Measurements from ENCODE around the gene CSNK1A1L. TPM values are rescaled to one million over a fixed set of nuclear protein-coding genes. Genes with fewer than 3 reads are reported as not detected.

Gene CSNK1A1L
- total and polyA plus RNA-seq, 2 of the 8 experiments (the other 6 are each of a cell fraction or from before 2014, with no cell fraction given) = not detected

DNA sequence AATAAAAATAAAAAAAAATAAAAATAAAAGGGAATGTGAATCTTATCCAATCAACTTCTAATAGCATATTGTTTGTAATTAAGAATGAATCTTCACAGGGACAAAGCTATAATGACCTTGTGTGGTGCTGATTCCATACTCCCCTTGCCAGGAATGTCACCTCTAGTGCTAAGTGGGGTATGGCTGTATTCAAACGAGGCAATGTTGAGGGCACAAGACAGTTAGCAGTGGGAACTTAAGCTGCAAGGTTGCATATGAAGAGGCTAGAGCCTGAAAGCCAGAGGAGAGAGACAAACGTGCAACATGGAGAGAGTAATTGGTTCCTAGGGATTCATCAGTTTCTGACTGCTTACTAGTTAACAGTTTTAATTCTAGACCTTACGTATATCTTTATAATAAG lies 43.9 kb upstream of the CSNK1A1L start:
- H2BK120ac ChIP-seq (replicated peaks; ENCODE audit: low read depth, low read length) = no peak overlapping the region
- H4K91ac ChIP-seq (replicated peaks; ENCODE audit: insufficient read length, low read length) = no peak overlapping the region
- no peak overlapping the region for H3K4me2 ChIP-seq (ENCODE audit: insufficient read depth in 1 of 2, low read depth in 2 of 2, low read length in 2 of 2)
- no peak overlapping the region; the same call in 1 of the 2 replicates for H2AK5ac ChIP-seq (ENCODE audit: low read depth, low read length)
- DNase-seq (ENCODE audit: low read depth in 1 of 2, low spot score in 2 of 2) (no peak), FAIRE-seq (no peak)
- peak overlapping the region; percentile 65; the same call in 1 of the 2 replicates for H2BK15ac ChIP-seq (ENCODE audit: low read length)
- no peak overlapping the region for H3K14ac ChIP-seq (ENCODE audit: insufficient read length)
- ChIA-PET POLR2A (ENCODE audit: partially characterized antibody) (no interaction called here), CTCF (ENCODE audit: partially characterized antibody) (interaction anchor here (0.8 to 1.1 kb wide), 2 partner anchors 14 to 111 kb away, joined by 3 read pairs; no protein-coding TSS in a partner anchor)
- H3K18ac ChIP-seq (ENCODE audit: extremely low read depth, low read length) = no peak overlapping the region
- no peak overlapping the region for H2BK12ac ChIP-seq (ENCODE audit: low read depth, low read length)
- no peaks in the 10 kb centered on the region for H3K36me3 ChIP-seq (ENCODE audit: control insufficient read depth in 2 of 4, insufficient read depth in 4 of 4, low read length in 3 of 4)
- H3K56ac ChIP-seq (replicated peaks; ENCODE audit: insufficient read length, low read depth, low read length) = no peak overlapping the region
- H3K4me3 ChIP-seq (ENCODE audit: extremely low read depth in 1 of 4, insufficient read depth in 2 of 4, low read depth in 3 of 4, low read length in 4 of 4) = no peak overlapping the region
- H2AFZ ChIP-seq (ENCODE audit: low read length) = no peak overlapping the region
- H3K4ac ChIP-seq (replicated peaks; ENCODE audit: insufficient read length, low read depth, low read length) = no peak overlapping the region
- no peak overlapping the region for H4K8ac ChIP-seq (ENCODE audit: extremely low read depth, insufficient read depth, low read length)
- H2BK20ac ChIP-seq (ENCODE audit: low read length) = no peak overlapping the region
- 77% methylated on average over 3 of the region's 3 CpGs; no CpG with 5 or more reads in 1 of the 2 experiments for WGBS, 2 experiments (ENCODE audit: extremely low coverage in 1 of 2, insufficient coverage in 1 of 2, insufficient read length in 1 of 2, insufficient replicate concordance in 2 of 2, low coverage in 1 of 2, low lambda C conversion rate in 2 of 2, missing lambda C conversion rate in 1 of 2)
- H3K4me1 ChIP-seq (replicated peaks in 1 of 4; ENCODE audit: control insufficient read depth in 3 of 4, insufficient read depth in 4 of 4, low read length in 3 of 4) = no peaks in the 10 kb centered on the region
- H4K5ac ChIP-seq (ENCODE audit: insufficient read length, low read depth, low read length) = no peak overlapping the region
- no peaks in the 10 kb centered on the region for H3K23me2 ChIP-seq (ENCODE audit: low read depth, low read length)
- H3K79me1 ChIP-seq (ENCODE audit: low read depth, low read length) = no peaks in the 10 kb centered on the region
- TF ChIP-seq, protein P1, sequence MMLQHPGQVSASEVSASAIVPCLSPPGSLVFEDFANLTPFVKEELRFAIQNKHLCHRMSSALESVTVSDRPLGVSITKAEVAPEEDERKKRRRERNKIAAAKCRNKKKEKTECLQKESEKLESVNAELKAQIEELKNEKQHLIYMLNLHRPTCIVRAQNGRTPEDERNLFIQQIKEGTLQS (IDR thresholded peaks at IDR 0.05; ENCODE audit: insufficient read depth, low read depth, low read length) = no peak
- TF ChIP-seq JUN (IDR thresholded peaks at IDR 0.05; ENCODE audit: low read depth, low read length) = no peak
- no peak for TF ChIP-seq YY1 (IDR thresholded peaks at IDR 0.05; ENCODE audit: low read depth, low read length)
- no peak for TF ChIP-seq BCL11A (IDR thresholded peaks at IDR 0.05; ENCODE audit: low read depth in 2 of 2, low read length in 2 of 2)
- H4K20me1 ChIP-seq (replicated peaks in 1 of 2; ENCODE audit: control insufficient read depth in 1 of 2, insufficient read depth in 2 of 2, low read length in 2 of 2) = no peaks in the 10 kb centered on the region
- H3K23ac ChIP-seq (ENCODE audit: insufficient read length) = no peak overlapping the region
- no peak overlapping the region for H3K9ac ChIP-seq (replicated peaks in 1 of 4; ENCODE audit: extremely low read depth in 1 of 4, low read depth in 3 of 4, low read length in 3 of 4)
- H2BK5ac ChIP-seq (ENCODE audit: low read depth, low read length) = 0 out of 2 replicates have a peak overlapping the region, but pooled peaks have one; percentile 22
- H3K79me2 ChIP-seq (ENCODE audit: control insufficient read depth in 1 of 2, insufficient read depth in 2 of 2, low read length in 2 of 2) = no peaks in the 10 kb centered on the region
- H3K27me3 ChIP-seq (replicated peaks in 1 of 4; ENCODE audit: control insufficient read depth in 3 of 4, extremely low read depth in 1 of 4, insufficient read depth in 3 of 4, low read length in 3 of 4) = no peaks in the 10 kb centered on the region
- no peaks in the 10 kb centered on the region for H3K9me3 ChIP-seq (ENCODE audit: insufficient read depth in 2 of 2, low read depth in 1 of 2, low read length in 1 of 2)
- no peak overlapping the region for H3K27ac ChIP-seq (ENCODE audit: low read depth, low read length)

Measured in H1 (cell line).